Smooth muscle cell of the brain vasculature (primary cell): ENCODE results near the gene C6.
"Not testable (repeated sequence)": the region's sequence is repeated elsewhere in the genome, so short reads cannot be mapped to it uniquely, and the experiment has no call there.

Source experiments
- DNase-seq: peaks from one replicate; pipeline ENCODE4 v3.0.0-alpha.2; 2012; ENCODE audit warnings: low read depth, low spot score

The C6 gene

GRCh38 chr5:41213340-41213739 lies at the start of gene C6:
Gene C6 (minus strand): TSS chr5:41213532. CDS start chr5:41203230, 10,302 bp downstream.
- no peak for DNase-seq

GRCh38 chr5:41256400-41256799 lies 43.1 kb upstream of the C6 start:
- no peak for DNase-seq

- no peak for DNase-seq
Observed at GRCh38 chr5:41253109-41253508, 39.8 kb upstream of the C6 start.

DNA sequence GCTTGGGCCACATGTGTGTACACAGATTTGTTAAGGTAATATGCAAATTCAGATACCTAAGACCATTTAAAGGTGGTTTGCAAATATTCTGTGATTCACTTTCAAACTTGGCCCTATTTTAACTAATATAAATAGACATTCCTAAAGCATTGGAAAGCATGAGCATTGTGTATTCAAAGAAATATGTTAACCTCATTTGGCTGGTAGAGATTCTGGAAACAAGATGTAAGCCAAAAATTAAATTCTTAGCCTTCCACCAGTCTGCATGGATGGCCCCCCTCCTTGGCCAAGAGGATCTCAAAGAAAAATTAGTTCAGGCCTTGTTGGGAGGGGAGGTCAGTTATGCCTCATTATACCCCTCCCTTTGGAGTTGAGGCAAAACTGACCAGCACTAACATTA lies 38.7 kb upstream of the C6 start:
- no peak for DNase-seq

GRCh38 chr5:41250351-41250987 lies 37.1 kb upstream of the C6 start:
- DNase-seq, result no peak

- no peak for DNase-seq
Observed at GRCh38 chr5:41247135-41247534, 33.8 kb upstream of the C6 start.

DNA sequence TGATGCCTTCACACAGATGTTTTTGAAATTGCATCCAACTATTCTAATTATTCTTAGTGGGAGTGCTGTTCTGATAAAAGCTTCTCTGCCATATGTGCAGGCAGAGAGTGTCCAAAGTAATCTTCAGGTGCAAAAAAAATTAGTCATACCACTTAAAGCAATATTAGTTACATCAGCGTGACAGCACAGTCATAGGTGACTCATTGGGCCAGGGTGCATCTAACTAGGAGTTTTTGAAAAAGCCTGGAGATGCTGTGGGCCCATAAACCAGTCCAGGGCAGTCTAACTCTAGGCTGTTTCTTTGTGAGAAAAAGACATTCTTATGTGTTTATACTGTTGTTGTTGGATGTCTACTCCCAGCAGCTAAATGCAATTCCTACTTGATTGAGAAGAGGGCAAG lies 33.0 kb upstream of the C6 start:
- DNase-seq, result peak; percentile 39

GRCh38 chr5:41243558-41243957 lies 30.2 kb upstream of the C6 start:
- no peak for DNase-seq

GRCh38 chr5:41240985-41241384 lies 27.7 kb upstream of the C6 start:
- DNase-seq, result no peak

DNA sequence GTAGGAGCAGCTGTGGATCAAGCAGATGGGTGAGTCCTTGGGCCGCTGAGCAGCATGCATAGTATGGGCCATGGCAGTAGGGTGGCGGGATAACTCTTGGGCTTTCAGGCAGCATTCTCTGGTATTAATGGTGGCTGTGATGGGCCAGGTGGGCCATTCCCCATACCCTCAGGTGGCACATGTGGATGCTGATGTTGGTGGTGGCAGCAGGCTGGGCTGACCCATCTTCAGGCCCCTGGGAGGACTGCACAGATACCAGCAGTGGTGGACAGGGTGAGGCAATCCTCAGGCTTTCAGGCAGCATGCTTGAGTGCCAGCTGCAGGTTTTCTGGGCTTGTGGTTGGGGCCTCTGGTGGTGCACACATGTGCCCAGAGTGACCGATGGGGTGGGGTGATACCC lies 27.1 kb upstream of the C6 start:
- DNase-seq, result no peak

GRCh38 chr5:41234475-41234874 lies 21.1 kb upstream of the C6 start:
- no peak for DNase-seq

GRCh38 chr5:41232797-41233196 lies 19.5 kb upstream of the C6 start:
- no peak for DNase-seq

GRCh38 chr5:41230276-41230675 lies 16.9 kb upstream of the C6 start:
- DNase-seq, result not testable (repeated sequence)

- no peak for DNase-seq
Observed at GRCh38 chr5:41223962-41224361, 10.6 kb upstream of the C6 start.

DNA sequence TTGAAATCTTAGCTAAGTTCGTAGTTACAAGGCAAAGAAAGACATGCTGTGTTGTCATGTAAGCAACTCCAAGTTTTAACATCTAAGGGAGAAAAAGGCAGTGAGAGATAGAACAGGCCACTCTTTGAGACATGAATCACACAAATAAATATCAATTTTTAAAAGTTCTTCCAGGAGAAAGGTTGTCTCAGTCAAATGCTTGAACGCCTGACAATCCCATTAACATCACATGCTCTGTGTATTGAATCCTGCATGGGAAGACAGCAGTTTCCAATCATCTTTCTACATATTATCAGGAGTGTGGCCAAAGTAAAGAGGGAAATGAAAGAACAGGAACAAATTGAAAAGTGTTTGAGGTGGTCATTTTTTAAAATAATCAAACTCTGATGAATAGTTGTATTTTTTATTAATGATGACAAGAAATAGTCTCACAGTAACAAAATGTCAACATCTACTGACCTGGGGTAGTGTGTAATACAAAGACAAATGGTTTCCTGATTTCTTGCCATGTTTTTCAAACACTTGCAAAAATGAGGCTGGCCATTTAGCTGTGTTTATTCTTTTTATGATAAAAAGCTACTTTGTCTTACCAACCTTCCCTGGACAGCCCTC lies 6.4 kb upstream of the C6 start:
- no peak for DNase-seq

GRCh38 chr5:41218929-41219657 lies 5.8 kb upstream of the C6 start:
- no peak for DNase-seq

- DNase-seq, result no peak
Observed at GRCh38 chr5:41214182-41214581, 850 bp upstream of the C6 start.

GRCh38 chr5:41212935-41213334 lies 397 bp downstream of the C6 start:
- DNase-seq, result no peak

- DNase-seq, result no peak
Observed at GRCh38 chr5:41211417-41211816, 1.9 kb downstream of the C6 start.

DNA sequence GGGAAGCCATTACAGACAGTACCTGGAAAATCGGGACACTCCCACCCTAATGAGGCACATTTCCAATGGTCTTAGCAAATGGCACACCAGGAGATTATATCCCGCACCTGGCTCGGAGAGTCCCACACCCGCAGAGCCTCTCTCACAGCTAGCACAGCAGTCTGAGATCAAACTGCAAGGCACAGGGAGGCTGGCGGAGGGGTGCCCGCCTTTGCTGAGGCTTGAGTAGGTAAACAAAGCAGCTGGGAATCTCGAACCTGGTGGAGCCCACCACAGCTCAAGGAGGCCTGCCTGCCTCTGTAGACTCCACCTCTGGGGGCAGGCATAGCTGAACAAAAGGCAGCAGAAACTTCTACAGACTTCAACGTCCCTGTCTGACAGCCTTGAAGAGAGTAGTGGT lies 7.9 kb downstream of the C6 start:
- DNase-seq, result not testable (repeated sequence)

DNA sequence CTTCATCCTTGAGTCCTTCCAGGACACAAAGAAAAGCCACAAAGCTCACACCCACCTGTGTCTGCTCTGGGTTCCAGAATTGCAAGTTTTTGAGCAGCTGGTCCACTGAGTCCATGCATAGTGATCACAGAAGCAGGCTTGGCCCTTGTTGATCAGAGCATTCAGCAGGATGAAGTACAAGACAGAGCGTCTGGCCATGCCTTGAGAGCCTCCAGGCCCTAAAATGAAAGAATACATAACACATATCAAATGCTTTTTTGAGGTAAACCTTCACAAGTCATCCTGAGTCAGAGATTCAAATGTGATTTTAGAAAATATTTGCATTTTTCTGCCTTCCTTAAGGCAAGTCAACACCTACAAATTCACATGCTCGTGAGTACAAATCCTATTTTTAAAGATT lies 10.3 kb downstream of the C6 start:
- DNase-seq, result no peak

GRCh38 chr5:41201082-41201772 lies 12.1 kb downstream of the C6 start:
- no peak for DNase-seq
